Stimulated activated CD4-positive, alpha-beta T cell treated with anti-CD3 and anti-CD28 coated beads, Interleukin-4, amount 100 ng/mL, for 24 hours (primary cell): ENCODE measurements around the gene NFKB1.

ENCODE experiments used
- DNase-seq: peaks from one replicate; pipeline ENCODE4 v3.0.0-alpha.2; 2020

The NFKB1 gene

GRCh38 chr4:102501447-102501696 is 213 bp downstream of the NFKB1 start:
- DNase-seq: no peak

GRCh38 chr4:102502543-102502818 is 1.3 kb downstream of the NFKB1 start:
- no peak for DNase-seq

GRCh38 chr4:102503301-102503746 is 2.2 kb downstream of the NFKB1 start:
- DNase-seq: no peak

DNA sequence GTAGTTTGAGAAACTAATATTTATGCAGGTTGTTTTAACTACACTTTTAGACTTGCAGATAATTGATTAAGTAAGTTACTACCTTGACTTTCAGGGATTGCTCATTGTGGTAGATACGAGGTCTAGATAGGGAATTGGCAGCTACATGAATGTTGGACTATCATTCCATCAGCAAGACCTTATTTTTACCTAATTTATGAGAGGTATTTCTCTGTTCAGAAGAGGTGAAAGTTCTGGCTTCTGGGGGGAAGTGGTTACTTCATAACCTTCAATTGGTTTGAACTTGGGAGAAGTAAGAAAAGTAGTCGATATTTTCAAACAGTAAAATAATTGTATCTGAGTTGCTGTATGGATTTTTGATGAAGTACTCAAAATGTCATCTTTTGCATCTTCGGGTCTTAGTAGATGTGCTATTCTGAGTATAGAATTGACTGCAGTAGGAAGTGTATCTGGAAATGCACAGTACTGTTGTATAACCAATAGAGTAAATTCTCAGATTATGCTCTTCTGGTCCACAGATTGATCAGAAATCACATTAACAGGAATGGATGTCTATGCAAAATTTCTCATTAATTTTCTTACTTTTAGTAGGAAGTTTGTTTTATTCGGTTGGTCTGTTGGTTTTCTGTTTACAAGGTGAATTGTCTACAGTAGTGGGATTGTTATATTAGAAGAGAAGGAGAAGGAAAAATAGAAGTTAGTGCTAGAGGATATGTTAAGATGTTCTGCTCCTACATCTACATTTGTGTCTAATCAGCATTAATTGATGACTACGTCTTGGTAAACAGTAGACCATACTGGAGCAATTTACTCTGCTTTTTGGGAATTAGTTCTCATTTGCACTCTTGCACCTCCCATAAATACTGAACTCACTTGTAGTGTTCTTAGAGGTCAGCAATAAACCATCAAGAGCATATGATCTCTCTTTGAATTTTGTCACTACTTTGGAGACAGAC is 3.0 kb downstream of the NFKB1 start:
- no peak for DNase-seq

- DNase-seq: no peak
These were observed 3.8 kb downstream of the NFKB1 start for GRCh38 chr4:102504941-102505340.

- DNase-seq: no peak
These were observed 4.5 kb downstream of the NFKB1 start for GRCh38 chr4:102505708-102506107.

DNA sequence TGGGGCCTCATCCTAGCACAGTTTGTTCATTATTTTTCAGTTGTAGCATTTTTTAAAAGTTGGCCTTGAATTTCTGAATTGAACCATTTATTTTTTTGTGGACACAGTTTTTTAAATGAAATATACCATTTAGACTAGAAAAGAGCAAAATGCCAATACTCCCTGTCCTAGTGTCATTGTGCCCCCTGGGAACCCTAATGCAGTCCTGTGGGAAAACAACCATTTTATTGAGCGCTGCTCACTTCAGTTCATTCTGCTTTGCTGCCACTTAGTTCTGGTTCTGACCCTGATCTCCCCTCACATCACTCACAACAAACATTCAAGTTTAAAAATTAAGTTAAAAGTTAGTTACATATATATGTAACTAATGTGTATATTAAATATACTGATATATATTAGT is 5.4 kb downstream of the NFKB1 start:
- no peak for DNase-seq

GRCh38 chr4:102511830-102512605 is 10.9 kb downstream of the NFKB1 start:
- no peak for DNase-seq

DNA sequence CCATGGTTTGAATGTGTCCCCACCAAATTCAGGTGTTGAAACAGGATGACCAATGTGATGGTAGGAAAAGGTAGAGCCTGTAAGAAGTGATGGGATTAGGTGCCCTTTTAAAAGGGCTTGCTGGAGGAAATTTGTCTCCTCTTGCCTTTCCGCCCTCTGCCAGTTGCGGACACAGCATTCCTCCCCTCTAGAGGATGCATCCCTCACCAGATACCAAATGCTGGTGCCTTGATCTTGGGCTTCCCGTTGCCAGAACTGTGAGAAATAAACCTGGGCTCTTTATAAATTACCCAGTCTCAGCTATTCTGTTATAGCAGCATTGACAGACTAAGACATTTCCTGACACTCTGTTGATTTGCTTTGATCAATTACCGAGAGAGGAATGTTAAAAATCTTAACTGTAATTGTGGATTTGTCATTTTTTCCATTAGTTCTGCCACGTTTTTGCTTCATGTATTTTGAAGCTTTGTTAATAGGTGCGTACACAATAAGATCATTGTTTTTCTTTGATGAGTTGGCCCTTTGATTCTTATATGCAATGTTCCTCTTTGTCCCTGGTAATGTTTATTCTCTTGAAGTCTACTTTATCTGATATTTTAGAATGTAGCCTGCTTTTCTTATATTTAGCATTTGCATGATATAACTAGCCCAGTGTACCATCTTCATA is 13.3 kb downstream of the NFKB1 start:
- no peak for DNase-seq

GRCh38 chr4:102517753-102518152 is 16.6 kb downstream of the NFKB1 start:
- DNase-seq: no peak

GRCh38 chr4:102518703-102519131 is 17.6 kb downstream of the NFKB1 start:
- no peak for DNase-seq

GRCh38 chr4:102519925-102520324 is 18.8 kb downstream of the NFKB1 start:
- DNase-seq: no peak

DNA sequence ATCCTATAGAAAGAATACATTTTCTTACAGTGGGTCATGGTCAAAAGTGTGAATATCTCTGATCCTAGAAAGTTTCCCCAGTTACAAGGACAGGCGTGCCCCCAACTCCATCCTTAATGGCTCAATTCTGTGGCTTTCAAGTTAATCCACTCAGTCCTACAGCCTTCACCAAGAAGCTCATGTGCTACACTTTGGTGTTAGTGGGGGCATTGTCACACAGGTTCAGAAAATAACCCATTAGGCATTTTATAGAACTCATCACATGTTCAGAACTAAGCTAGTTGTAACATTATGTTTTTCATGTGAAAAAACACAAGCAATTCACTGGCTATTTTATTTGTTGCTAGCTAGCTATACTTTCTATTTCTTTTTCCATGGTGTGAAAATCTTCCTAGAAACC is 20.4 kb downstream of the NFKB1 start:
- no peak for DNase-seq

- no peak for DNase-seq
These were observed 20.9 kb downstream of the NFKB1 start for GRCh38 chr4:102522031-102522440.

- no peak for DNase-seq
These were observed 23.5 kb downstream of the NFKB1 start for GRCh38 chr4:102524691-102525090.

DNA sequence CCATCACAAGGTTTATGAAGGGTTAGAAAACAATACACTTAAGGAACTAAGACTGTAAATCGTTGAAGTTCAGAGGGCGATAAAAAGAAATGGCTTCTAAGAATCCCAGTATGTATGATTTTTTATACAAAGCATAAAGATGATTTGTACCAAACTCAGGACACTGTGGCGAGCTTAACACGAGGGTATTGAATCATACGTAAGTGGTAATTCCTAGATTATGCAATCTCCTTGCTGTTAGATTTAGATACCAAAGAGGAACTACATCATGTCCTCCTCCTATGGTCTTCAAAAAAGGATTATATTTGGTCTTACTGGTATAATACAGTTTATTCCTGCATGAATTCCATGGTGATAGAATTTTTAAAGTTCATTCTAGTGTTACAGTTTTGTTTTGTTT is 23.9 kb downstream of the NFKB1 start:
- DNase-seq: no peak

- DNase-seq: no peak
These were observed 24.3 kb downstream of the NFKB1 start for GRCh38 chr4:102525504-102525903.

DNA sequence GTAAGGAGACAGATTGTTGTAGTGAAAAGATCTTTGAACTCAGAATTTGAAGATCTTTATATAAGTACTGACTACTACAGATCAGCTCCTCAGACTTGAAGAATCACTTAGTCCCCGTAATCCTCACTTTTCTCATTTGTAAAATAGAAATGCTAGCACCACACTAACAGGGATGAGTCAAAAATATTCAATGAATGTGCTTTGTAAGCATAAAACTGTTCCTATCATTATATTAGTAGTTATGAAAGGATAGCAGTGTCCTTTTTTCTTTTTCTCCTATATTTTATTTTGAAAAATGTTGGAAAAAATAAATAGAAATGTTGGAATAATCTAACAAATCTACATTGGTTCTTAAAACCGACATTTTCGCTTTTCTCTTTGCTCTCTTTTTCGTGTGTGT is 25.4 kb downstream of the NFKB1 start:
- no peak for DNase-seq

DNA sequence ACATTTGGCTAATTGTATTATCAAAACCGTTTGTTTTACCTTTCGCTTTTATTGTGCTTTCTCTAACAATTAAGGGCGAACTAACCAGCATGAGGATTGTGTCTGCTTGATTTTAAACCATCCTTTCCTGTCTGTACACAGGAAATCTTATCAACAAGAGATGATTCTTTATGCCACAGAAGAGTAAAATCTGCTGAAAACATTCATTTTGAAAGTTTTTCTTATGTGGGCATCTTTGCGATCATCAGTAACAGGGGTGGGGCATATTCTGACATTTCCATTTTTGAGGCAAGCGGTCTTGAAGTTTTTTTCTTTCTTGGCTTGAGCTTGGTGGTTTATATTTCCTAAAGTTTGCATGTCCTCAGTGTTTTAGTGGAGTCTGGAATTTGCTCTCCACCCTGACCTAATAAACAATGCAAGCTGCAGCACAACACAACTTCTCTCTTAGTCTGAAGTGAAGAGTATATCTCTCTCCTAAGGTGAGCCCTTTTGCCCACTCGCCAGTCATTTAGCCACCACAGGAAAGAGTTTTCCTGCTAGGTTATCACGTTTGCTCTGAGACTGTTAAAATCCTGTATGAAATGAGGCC is 26.6 kb downstream of the NFKB1 start:
- DNase-seq: no peak

DNA sequence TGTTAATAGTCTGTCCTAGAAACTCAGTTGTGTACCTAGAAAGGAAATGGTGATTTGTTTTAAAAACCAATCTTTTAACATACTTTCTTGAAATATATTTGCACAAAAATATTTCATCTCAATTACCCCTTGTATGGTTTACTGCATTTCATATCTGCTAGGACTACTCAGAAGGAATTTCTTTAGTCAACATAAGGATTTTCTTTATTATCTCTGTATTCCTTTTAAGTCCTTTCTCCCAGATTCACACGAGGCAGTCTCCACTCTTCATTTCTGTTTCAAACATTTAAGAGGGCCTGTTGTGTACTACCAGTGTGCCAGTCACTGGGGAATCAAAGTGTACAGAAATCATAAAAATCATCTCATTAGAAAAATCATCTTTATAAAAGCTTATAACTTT is 28.8 kb downstream of the NFKB1 start:
- DNase-seq: no peak

DNA sequence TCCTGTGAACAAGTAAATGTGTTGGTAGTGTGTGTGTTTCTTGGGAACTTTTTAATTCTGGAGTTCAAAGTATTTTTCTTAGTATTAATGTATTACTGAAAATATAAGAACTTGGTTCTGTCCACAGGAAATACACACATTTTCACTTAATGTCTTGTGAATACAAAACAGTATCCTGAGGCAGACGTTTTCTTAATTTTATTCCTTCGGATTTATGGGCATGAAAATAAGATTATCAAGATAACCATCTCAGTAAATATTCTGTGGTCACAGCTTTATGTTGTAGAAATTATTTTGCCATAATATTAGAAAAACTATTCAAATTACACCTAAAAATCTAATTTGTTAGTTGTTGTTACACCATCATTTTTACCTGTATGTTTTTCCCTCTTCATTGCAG is 29.8 kb downstream of the NFKB1 start:
- no peak for DNase-seq

DNA sequence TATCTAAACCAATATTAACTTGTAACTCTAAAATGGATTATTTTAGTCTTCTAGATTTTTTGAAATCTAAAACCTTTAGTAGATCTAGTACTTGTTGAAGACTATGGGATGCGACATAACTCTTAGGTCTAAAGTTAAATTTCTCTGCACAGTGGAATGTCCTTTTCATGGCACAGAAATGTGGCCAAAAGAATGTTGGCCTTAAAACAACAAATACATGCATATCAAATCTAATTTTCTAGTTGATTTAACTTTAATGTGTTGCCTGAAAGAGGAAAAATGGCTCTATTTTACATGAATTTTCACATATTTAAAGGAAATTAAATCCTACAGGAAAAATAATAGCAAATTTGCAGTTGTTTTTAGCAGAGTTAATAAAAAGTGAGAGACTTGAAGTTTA is 30.3 kb downstream of the NFKB1 start:
- no peak for DNase-seq

DNA sequence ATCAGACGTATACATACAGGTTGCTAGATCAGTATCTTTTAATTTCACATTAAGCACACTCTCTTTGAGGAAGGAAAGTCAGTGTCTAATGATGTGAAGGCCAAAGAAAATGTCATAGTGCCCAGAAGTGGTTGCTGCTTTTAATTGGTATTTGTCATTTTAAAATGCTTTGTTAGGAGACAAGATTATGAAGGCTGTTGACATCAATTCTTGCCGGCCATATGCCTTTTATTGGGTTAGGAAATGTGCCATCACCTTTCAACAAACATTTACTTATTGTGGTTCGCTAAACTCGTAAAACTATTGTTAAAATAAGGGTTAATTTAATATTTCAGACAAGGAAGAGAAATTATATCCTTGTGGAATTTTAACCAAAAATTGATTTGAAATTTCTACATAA is 32.2 kb downstream of the NFKB1 start:
- DNase-seq: no peak

DNA sequence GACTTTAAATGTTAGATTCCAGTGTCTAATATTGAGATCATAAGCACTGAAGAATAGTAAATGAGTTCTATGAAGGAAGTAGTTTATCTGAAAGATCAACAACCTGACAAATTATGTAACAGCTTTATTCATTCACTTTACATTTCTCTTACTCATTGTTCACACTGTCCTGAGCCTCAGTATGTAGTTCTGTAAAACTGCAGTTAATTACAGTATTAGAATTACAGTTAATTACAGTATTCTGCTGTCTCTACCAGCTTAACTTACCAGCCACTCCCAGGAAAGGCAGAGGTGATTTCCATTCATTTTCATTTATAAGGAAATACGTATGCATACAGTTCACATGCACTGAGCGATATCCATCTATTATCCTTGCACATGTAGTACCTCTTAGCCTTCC is 32.7 kb downstream of the NFKB1 start:
- no peak for DNase-seq
